ENCODE data around the gene GDA. TPM values are rescaled to one million over a fixed set of nuclear protein-coding genes. Genes with fewer than 3 reads are reported as not detected.

GDA gene
- total and polyA plus RNA-seq, 9 of the 15 experiments (the other 6 are each of a cell fraction or from before 2014, with no cell fraction given), result 4.5 to 18.0 (median 12.7) TPM

DNA sequence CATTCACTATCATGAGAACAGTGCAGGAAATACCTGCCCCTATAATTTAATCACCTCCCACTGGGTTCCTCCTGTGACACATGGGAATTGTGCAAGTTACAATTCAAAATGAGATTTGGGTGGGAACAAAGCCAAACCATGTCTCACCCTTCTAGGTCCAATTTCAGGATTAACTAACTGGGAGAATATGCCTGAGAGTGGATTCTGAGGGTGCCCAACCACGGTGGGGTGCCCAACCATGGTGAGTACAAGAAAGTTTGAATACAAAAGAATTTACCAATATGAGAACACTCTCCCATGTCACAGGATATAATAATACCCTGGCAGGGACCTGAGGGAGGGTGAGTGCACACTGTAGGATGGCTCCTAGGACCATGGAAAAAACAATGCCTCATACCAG lies 17.2 kb upstream of the GDA start:
- ChIA-PET CTCF (ENCODE audit: low intra/inter-chr PET ratio) (no interaction called here), POLR2A (no interaction called here)
- Histone ChIP-seq H3K4me3 (no peak overlapping the region), H3K27me3 (ENCODE audit: control insufficient read depth in 2 of 2, insufficient read depth in 2 of 2, low read length in 2 of 2) (no peaks in the 10 kb centered on the region), H3K4me2 (ENCODE audit: insufficient read depth, low read length) (no peak overlapping the region), H3K79me2 (ENCODE audit: control insufficient read depth, insufficient read depth, low read length) (0 out of 3 replicates have a peak, but pooled peaks cover 2% of the 10 kb centered on the region), H3K9ac (ENCODE audit: insufficient read depth in 1 of 2, low read depth in 2 of 2, low read length in 2 of 2) (no peak overlapping the region), H4K20me1 (replicated peaks; ENCODE audit: control insufficient read depth, insufficient read depth, low read length) (no peaks in the 10 kb centered on the region), H3K4me1 (replicated peaks in 1 of 2; ENCODE audit: control insufficient read depth in 2 of 2, insufficient read depth in 2 of 2, low read length in 2 of 2) (no peaks in the 10 kb centered on the region), H3K36me3 (ENCODE audit: control insufficient read depth, insufficient read depth, low read length) (peaks cover 10% of the 10 kb centered on the region; the same call in 2 of the 3 replicates), H3K9me3 (replicated peaks; ENCODE audit: control insufficient read depth, insufficient read depth, low read depth, low read length) (no peaks in the 10 kb centered on the region), H3K9me1 (ENCODE audit: control insufficient read depth, insufficient read depth, low read length) (no peaks in the 10 kb centered on the region), H2AFZ (ENCODE audit: low read depth, low read length) (no peak overlapping the region), H3K27ac (ENCODE audit: extremely low read depth, low read depth, low read length) (no peak overlapping the region)
- ATAC-seq (no peak), FAIRE-seq (no peak), DNase-seq (ENCODE audit: extremely low read depth in 1 of 4, low spot score in 3 of 4) (no peak)
- WGBS (ENCODE audit: insufficient coverage, low coverage, missing lambda C conversion rate), result 67% methylated on average over 1 of the region's 1 CpG
- in situ Hi-C loops (cut with MboI) (no loop called here), intact Hi-C loops (cut with micrococcal nuclease) (no loop called here)
- TF ChIP-seq ZNF79 (CRISPR knock-in tag; IDR thresholded peaks at IDR 0.05; ENCODE audit: low read depth), result no peak
- TF ChIP-seq POLR2G (IDR thresholded peaks at IDR 0.05; ENCODE audit: low read depth, low read length), result no peak
- TF ChIP-seq ZNF253 (CRISPR knock-in tag; conservative IDR thresholded peaks at IDR 0.05), result no peak
- BruUV-seq (replicated peaks), result no TSS peak

DNA sequence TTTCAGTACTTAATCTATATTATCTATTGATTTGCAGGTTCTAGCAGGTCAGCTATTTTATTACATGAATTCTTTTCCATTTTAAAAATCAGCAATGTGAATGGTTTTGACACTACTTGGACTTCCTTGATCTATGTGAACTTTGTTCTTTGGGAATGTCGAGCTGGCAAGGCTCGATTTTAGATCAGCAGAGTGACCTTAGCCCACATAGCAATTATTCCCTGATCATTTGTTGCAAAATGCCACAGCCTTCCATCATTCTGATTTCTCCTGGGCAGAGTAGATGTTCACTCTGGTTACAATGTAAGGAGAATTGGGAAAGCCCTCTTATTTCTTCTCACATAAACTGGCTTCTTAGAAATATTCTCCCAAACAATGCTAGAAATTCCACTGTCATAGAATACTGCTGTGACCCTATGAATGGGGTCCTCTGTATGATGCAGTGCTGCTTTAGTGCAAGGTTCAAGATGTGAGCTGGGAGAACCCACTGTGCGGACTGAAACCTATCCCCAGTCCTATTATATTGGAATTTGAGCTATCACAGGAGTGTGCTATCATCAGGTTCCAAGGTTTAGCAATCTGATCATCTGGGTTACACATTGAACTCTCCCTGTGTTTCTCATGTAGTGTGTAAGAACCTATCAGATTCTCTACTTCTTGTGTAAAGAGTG lies 15.7 kb upstream of the GDA start:
- Histone ChIP-seq H3K9ac (ENCODE audit: insufficient read depth in 1 of 2, low read depth in 2 of 2, low read length in 2 of 2) (no peak overlapping the region), H3K9me3 (replicated peaks; ENCODE audit: control insufficient read depth, insufficient read depth, low read depth, low read length) (no peaks in the 10 kb centered on the region), H3K4me1 (replicated peaks in 1 of 2; ENCODE audit: control insufficient read depth in 2 of 2, insufficient read depth in 2 of 2, low read length in 2 of 2) (no peaks in the 10 kb centered on the region; a peak in 1 of 5 replicates), H3K4me2 (ENCODE audit: insufficient read depth, low read length) (no peak overlapping the region), H2AFZ (ENCODE audit: low read depth, low read length) (no peak overlapping the region), H3K27ac (ENCODE audit: extremely low read depth, low read depth, low read length) (no peak overlapping the region), H3K79me2 (ENCODE audit: control insufficient read depth, insufficient read depth, low read length) (no peaks in the 10 kb centered on the region), H3K4me3 (no peak overlapping the region), H3K27me3 (ENCODE audit: control insufficient read depth in 2 of 2, insufficient read depth in 2 of 2, low read length in 2 of 2) (no peaks in the 10 kb centered on the region), H3K36me3 (ENCODE audit: control insufficient read depth, insufficient read depth, low read length) (peaks cover 10% of the 10 kb centered on the region; the same call in 2 of the 3 replicates), H3K9me1 (ENCODE audit: control insufficient read depth, insufficient read depth, low read length) (no peaks in the 10 kb centered on the region), H4K20me1 (replicated peaks; ENCODE audit: control insufficient read depth, insufficient read depth, low read length) (no peaks in the 10 kb centered on the region)
- ChIA-PET POLR2A (no interaction called here), CTCF (ENCODE audit: low intra/inter-chr PET ratio) (no interaction called here)
- DNase-seq (ENCODE audit: extremely low read depth in 1 of 4, low spot score in 3 of 4), result no peak
- WGBS (ENCODE audit: insufficient coverage, low coverage, missing lambda C conversion rate), result 75% methylated on average over 3 of the region's 3 CpGs
- ATAC-seq, result no peak
- in situ Hi-C loops (cut with MboI), result no loop called here
- FAIRE-seq, result no peak
- intact Hi-C loops (cut with micrococcal nuclease), result no loop called here
- no TSS peak for BruUV-seq (replicated peaks)
- TF ChIP-seq, protein P1, sequence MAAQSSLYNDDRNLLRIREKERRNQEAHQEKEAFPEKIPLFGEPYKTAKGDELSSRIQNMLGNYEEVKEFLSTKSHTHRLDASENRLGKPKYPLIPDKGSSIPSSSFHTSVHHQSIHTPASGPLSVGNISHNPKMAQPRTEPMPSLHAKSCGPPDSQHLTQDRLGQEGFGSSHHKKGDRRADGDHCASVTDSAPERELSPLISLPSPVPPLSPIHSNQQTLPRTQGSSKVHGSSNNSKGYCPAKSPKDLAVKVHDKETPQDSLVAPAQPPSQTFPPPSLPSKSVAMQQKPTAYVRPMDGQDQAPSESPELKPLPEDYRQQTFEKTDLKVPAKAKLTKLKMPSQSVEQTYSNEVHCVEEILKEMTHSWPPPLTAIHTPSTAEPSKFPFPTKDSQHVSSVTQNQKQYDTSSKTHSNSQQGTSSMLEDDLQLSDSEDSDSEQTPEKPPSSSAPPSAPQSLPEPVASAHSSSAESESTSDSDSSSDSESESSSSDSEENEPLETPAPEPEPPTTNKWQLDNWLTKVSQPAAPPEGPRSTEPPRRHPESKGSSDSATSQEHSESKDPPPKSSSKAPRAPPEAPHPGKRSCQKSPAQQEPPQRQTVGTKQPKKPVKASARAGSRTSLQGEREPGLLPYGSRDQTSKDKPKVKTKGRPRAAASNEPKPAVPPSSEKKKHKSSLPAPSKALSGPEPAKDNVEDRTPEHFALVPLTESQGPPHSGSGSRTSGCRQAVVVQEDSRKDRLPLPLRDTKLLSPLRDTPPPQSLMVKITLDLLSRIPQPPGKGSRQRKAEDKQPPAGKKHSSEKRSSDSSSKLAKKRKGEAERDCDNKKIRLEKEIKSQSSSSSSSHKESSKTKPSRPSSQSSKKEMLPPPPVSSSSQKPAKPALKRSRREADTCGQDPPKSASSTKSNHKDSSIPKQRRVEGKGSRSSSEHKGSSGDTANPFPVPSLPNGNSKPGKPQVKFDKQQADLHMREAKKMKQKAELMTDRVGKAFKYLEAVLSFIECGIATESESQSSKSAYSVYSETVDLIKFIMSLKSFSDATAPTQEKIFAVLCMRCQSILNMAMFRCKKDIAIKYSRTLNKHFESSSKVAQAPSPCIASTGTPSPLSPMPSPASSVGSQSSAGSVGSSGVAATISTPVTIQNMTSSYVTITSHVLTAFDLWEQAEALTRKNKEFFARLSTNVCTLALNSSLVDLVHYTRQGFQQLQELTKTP (IDR thresholded peaks at IDR 0.05; ENCODE audit: low read depth in 1 of 2, partially characterized antibody in 2 of 2), result no peak
- TF ChIP-seq KDM2B (CRISPR knock-in tag; IDR thresholded peaks at IDR 0.05) (no peak), ZNF253 (CRISPR knock-in tag; conservative IDR thresholded peaks at IDR 0.05) (no peak), STAT5A (IDR thresholded peaks at IDR 0.05; ENCODE audit: borderline replicate concordance, low read length) (no peak), MXI1 (IDR thresholded peaks at IDR 0.05; ENCODE audit: low read depth, low read length) (no peak), POLR3G (IDR thresholded peaks at IDR 0.05; ENCODE audit: extremely low read depth, insufficient read length, insufficient replicate concordance) (no peak), ELF4 (CRISPR knock-in tag; IDR thresholded peaks at IDR 0.05) (no peak)
